Measurements from ENCODE around the gene TTC7B.

Gene TTC7B

GRCh38 chr14:90491221-90491885 is 324.9 kb downstream of the TTC7B start:
- no peaks in the 10 kb centered on the region for H3K36me3 ChIP-seq (ENCODE audit: control insufficient read depth in 5 of 5, insufficient read depth in 5 of 5, low read length in 5 of 5)
- no peaks in the 10 kb centered on the region for H3K27me3 ChIP-seq (ENCODE audit: control insufficient read depth in 5 of 5, insufficient read depth in 4 of 5, low read length in 5 of 5)
- peaks cover 6 to 32% (median 10%) of the 10 kb centered on the region in 5 donors for H3K4me1 ChIP-seq (ENCODE audit: control insufficient read depth in 5 of 5, insufficient read depth in 5 of 5, low read length in 5 of 5)
- H3K4me3 ChIP-seq (ENCODE audit: low read depth in 1 of 5, low read length in 5 of 5), result no peak overlapping the region
- H3K27ac ChIP-seq (ENCODE audit: low read depth, low read length), result no peak overlapping the region
- no peak overlapping the region for H3K9ac ChIP-seq (ENCODE audit: low read length in 5 of 5)
- no peaks in the 10 kb centered on the region for H3K9me3 ChIP-seq (ENCODE audit: control insufficient read depth in 5 of 5, low read length in 5 of 5)

- Histone ChIP-seq H3K9ac (ENCODE audit: low read length in 5 of 5) (no peak overlapping the region), H3K4me1 (ENCODE audit: control insufficient read depth in 5 of 5, insufficient read depth in 5 of 5, low read length in 5 of 5) (peaks cover 6 to 34% (median 10%) of the 10 kb centered on the region in 5 donors), H3K36me3 (ENCODE audit: control insufficient read depth in 5 of 5, insufficient read depth in 5 of 5, low read length in 5 of 5) (no peaks in the 10 kb centered on the region), H3K27me3 (ENCODE audit: control insufficient read depth in 5 of 5, insufficient read depth in 4 of 5, low read length in 5 of 5) (no peaks in the 10 kb centered on the region), H3K4me3 (ENCODE audit: low read depth in 1 of 5, low read length in 5 of 5) (no peak overlapping the region), H3K9me3 (ENCODE audit: control insufficient read depth in 5 of 5, low read length in 5 of 5) (no peaks in the 10 kb centered on the region), H3K27ac (ENCODE audit: low read depth, low read length) (no peak overlapping the region)
Observed at GRCh38 chr14:90490720-90491050, 325.5 kb downstream of the TTC7B start.

- H3K36me3 ChIP-seq (ENCODE audit: control insufficient read depth in 5 of 5, insufficient read depth in 5 of 5, low read length in 5 of 5), result no peaks in the 10 kb centered on the region
- H3K9ac ChIP-seq (ENCODE audit: low read length in 5 of 5), result no peak overlapping the region
- no peaks in the 10 kb centered on the region for H3K27me3 ChIP-seq (ENCODE audit: control insufficient read depth in 5 of 5, insufficient read depth in 4 of 5, low read length in 5 of 5)
- H3K4me1 ChIP-seq (ENCODE audit: control insufficient read depth in 5 of 5, insufficient read depth in 5 of 5, low read length in 5 of 5), result peaks cover 6 to 34% (median 10%) of the 10 kb centered on the region in 5 donors
- H3K27ac ChIP-seq (ENCODE audit: low read depth, low read length), result no peak overlapping the region
- H3K4me3 ChIP-seq (ENCODE audit: low read depth in 1 of 5, low read length in 5 of 5), result no peak overlapping the region
- H3K9me3 ChIP-seq (ENCODE audit: control insufficient read depth in 5 of 5, low read length in 5 of 5), result no peaks in the 10 kb centered on the region
Observed at GRCh38 chr14:90489916-90490719, 326.1 kb downstream of the TTC7B start.

- Histone ChIP-seq H3K4me1 (ENCODE audit: control insufficient read depth in 5 of 5, insufficient read depth in 5 of 5, low read length in 5 of 5) (peaks cover 6 to 35% (median 10%) of the 10 kb centered on the region in 5 donors), H3K9ac (ENCODE audit: low read length in 5 of 5) (no peak overlapping the region), H3K4me3 (ENCODE audit: low read depth in 1 of 5, low read length in 5 of 5) (no peak overlapping the region), H3K27ac (ENCODE audit: low read depth, low read length) (no peak overlapping the region), H3K36me3 (ENCODE audit: control insufficient read depth in 5 of 5, insufficient read depth in 5 of 5, low read length in 5 of 5) (no peaks in the 10 kb centered on the region), H3K27me3 (ENCODE audit: control insufficient read depth in 5 of 5, insufficient read depth in 4 of 5, low read length in 5 of 5) (no peaks in the 10 kb centered on the region), H3K9me3 (ENCODE audit: control insufficient read depth in 5 of 5, low read length in 5 of 5) (no peaks in the 10 kb centered on the region)
Observed at GRCh38 chr14:90489306-90489705, 326.9 kb downstream of the TTC7B start.

- Histone ChIP-seq H3K9ac (ENCODE audit: low read length in 5 of 5) (no peak overlapping the region), H3K9me3 (ENCODE audit: control insufficient read depth in 5 of 5, low read length in 5 of 5) (no peaks in the 10 kb centered on the region), H3K27ac (ENCODE audit: low read depth, low read length) (no peak overlapping the region), H3K27me3 (ENCODE audit: control insufficient read depth in 5 of 5, insufficient read depth in 4 of 5, low read length in 5 of 5) (no peaks in the 10 kb centered on the region), H3K36me3 (ENCODE audit: control insufficient read depth in 5 of 5, insufficient read depth in 5 of 5, low read length in 5 of 5) (no peaks in the 10 kb centered on the region), H3K4me1 (ENCODE audit: control insufficient read depth in 5 of 5, insufficient read depth in 5 of 5, low read length in 5 of 5) (peaks cover 6 to 46% (median 10%) of the 10 kb centered on the region in 5 donors), H3K4me3 (ENCODE audit: low read depth in 1 of 5, low read length in 5 of 5) (no peak overlapping the region)
Observed at GRCh38 chr14:90488256-90488655, 328.0 kb downstream of the TTC7B start.

- no peaks in the 10 kb centered on the region for H3K27me3 ChIP-seq (ENCODE audit: control insufficient read depth in 5 of 5, insufficient read depth in 4 of 5, low read length in 5 of 5)
- H3K27ac ChIP-seq (ENCODE audit: low read depth, low read length), result no peak overlapping the region
- peaks cover 6 to 49% (median 10%) of the 10 kb centered on the region in 5 donors for H3K4me1 ChIP-seq (ENCODE audit: control insufficient read depth in 5 of 5, insufficient read depth in 5 of 5, low read length in 5 of 5)
- H3K36me3 ChIP-seq (ENCODE audit: control insufficient read depth in 5 of 5, insufficient read depth in 5 of 5, low read length in 5 of 5), result no peaks in the 10 kb centered on the region
- H3K4me3 ChIP-seq (ENCODE audit: low read depth in 1 of 5, low read length in 5 of 5), result no peak overlapping the region
- peaks cover 0 to under 1% (median 0%) of the 10 kb centered on the region in 5 donors for H3K9me3 ChIP-seq (ENCODE audit: control insufficient read depth in 5 of 5, low read length in 5 of 5)
- H3K9ac ChIP-seq (ENCODE audit: low read length in 5 of 5), result no peak overlapping the region
Observed at GRCh38 chr14:90487462-90487861, 328.8 kb downstream of the TTC7B start.

GRCh38 chr14:90487031-90487430 is 329.2 kb downstream of the TTC7B start:
- Histone ChIP-seq H3K9me3 (ENCODE audit: control insufficient read depth in 5 of 5, low read length in 5 of 5) (peaks cover 0 to 4% (median under 1%) of the 10 kb centered on the region in 5 donors), H3K27me3 (ENCODE audit: control insufficient read depth in 5 of 5, insufficient read depth in 4 of 5, low read length in 5 of 5) (no peaks in the 10 kb centered on the region), H3K4me1 (ENCODE audit: control insufficient read depth in 5 of 5, insufficient read depth in 5 of 5, low read length in 5 of 5) (peaks cover 6 to 46% (median 8%) of the 10 kb centered on the region in 5 donors), H3K9ac (ENCODE audit: low read length in 5 of 5) (no peak overlapping the region), H3K4me3 (ENCODE audit: low read depth in 1 of 5, low read length in 5 of 5) (no peak overlapping the region), H3K36me3 (ENCODE audit: control insufficient read depth in 5 of 5, insufficient read depth in 5 of 5, low read length in 5 of 5) (no peaks in the 10 kb centered on the region), H3K27ac (ENCODE audit: low read depth, low read length) (no peak overlapping the region)

- no peaks in the 10 kb centered on the region for H3K27me3 ChIP-seq (ENCODE audit: control insufficient read depth in 5 of 5, insufficient read depth in 4 of 5, low read length in 5 of 5)
- H3K4me1 ChIP-seq (ENCODE audit: control insufficient read depth in 5 of 5, insufficient read depth in 5 of 5, low read length in 5 of 5), result peaks cover 0 to 31% (median 3%) of the 10 kb centered on the region in 5 donors
- no peaks in the 10 kb centered on the region for H3K36me3 ChIP-seq (ENCODE audit: control insufficient read depth in 5 of 5, insufficient read depth in 5 of 5, low read length in 5 of 5)
- H3K9ac ChIP-seq (ENCODE audit: low read length in 5 of 5), result no peak overlapping the region
- H3K27ac ChIP-seq (ENCODE audit: low read depth, low read length), result no peak overlapping the region
- H3K9me3 ChIP-seq (ENCODE audit: control insufficient read depth in 5 of 5, low read length in 5 of 5), result peaks cover 0 to 14% (median 10%) of the 10 kb centered on the region in 5 donors
- no peak overlapping the region for H3K4me3 ChIP-seq (ENCODE audit: low read depth in 1 of 5, low read length in 5 of 5)
Observed at GRCh38 chr14:90484291-90484690, 331.9 kb downstream of the TTC7B start.

- H3K9me3 ChIP-seq (ENCODE audit: control insufficient read depth in 5 of 5, low read length in 5 of 5), result peaks cover 0 to 14% (median 10%) of the 10 kb centered on the region in 5 donors
- no peaks in the 10 kb centered on the region for H3K36me3 ChIP-seq (ENCODE audit: control insufficient read depth in 5 of 5, insufficient read depth in 5 of 5, low read length in 5 of 5)
- no peak overlapping the region for H3K4me3 ChIP-seq (ENCODE audit: low read depth in 1 of 5, low read length in 5 of 5)
- no peak overlapping the region for H3K9ac ChIP-seq (ENCODE audit: low read length in 5 of 5)
- H3K4me1 ChIP-seq (ENCODE audit: control insufficient read depth in 5 of 5, insufficient read depth in 5 of 5, low read length in 5 of 5), result peaks cover 0 to 31% (median 3%) of the 10 kb centered on the region in 5 donors
- H3K27me3 ChIP-seq (ENCODE audit: control insufficient read depth in 5 of 5, insufficient read depth in 4 of 5, low read length in 5 of 5), result no peaks in the 10 kb centered on the region
- no peak overlapping the region for H3K27ac ChIP-seq (ENCODE audit: low read depth, low read length)
Observed at GRCh38 chr14:90483571-90483974, 332.7 kb downstream of the TTC7B start.

GRCh38 chr14:90483117-90483516 is 333.1 kb downstream of the TTC7B start:
- H3K9ac ChIP-seq (ENCODE audit: low read length in 5 of 5), result no peak overlapping the region
- H3K4me3 ChIP-seq (ENCODE audit: low read depth in 1 of 5, low read length in 5 of 5), result no peak overlapping the region
- peaks cover 0 to 14% (median 10%) of the 10 kb centered on the region in 5 donors for H3K9me3 ChIP-seq (ENCODE audit: control insufficient read depth in 5 of 5, low read length in 5 of 5)
- H3K36me3 ChIP-seq (ENCODE audit: control insufficient read depth in 5 of 5, insufficient read depth in 5 of 5, low read length in 5 of 5), result no peaks in the 10 kb centered on the region
- peaks cover 0 to 31% (median 3%) of the 10 kb centered on the region in 5 donors for H3K4me1 ChIP-seq (ENCODE audit: control insufficient read depth in 5 of 5, insufficient read depth in 5 of 5, low read length in 5 of 5)
- H3K27ac ChIP-seq (ENCODE audit: low read depth, low read length), result no peak overlapping the region
- H3K27me3 ChIP-seq (ENCODE audit: control insufficient read depth in 5 of 5, insufficient read depth in 4 of 5, low read length in 5 of 5), result no peaks in the 10 kb centered on the region
